SKM-1 (cell line): Measurements from ENCODE around the gene THG1L.
"Not testable (repeated sequence)": the region's sequence is repeated elsewhere in the genome, so short reads cannot be mapped to it uniquely, and the experiment has no call there.

ENCODE experiments used
- DNase-seq: peaks from one replicate; lab custom pipeline; 2025; ENCODE audit not compliant: unreplicated experiment; lab: John Stamatoyannopoulos, UW

THG1L gene

DNA sequence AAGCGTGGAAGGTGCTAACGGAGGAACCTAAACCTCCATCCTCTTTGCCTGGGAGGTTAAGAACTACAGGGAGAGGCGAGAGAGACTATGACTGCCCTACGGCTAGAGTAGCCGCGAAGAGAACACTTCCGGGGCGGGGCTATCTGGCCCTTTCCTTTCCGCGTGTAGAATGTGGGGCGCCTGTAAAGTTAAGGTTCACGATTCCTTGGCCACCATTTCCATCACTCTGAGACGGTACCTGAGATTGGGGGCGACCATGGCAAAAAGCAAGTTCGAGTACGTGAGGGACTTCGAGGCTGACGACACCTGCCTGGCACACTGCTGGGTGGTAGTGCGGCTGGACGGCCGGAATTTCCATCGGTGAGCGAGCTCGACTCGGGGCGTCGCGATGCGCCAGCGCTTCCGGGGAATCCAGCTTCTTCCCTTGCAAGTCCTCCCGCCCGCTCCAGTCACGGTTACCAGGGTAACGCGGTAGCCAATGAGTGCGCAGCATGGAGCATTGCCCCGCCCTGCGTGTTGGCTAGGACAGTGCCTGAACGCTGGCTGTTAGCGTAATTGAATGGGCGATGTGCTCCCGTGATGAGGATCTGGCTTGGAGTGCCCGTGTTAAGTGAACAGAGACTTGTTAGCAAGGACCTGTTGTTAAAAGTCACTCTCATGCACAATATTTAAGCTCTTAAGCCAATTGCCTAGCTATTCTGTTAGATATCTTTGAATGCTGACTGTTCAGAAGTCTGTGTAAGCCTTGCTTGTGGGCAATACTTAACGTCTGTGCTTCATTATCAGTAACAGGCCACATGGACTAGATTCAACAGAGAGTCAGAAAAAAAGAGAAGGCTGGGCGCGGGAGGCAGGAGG is at the start of gene THG1L:
Gene THG1L, plus strand, starts transcription at position 149 of the 858 bp plus-strand sequence. Its CDS starts 21 bp downstream, at position 170.
- peak; percentile 94 for DNase-seq

DNA sequence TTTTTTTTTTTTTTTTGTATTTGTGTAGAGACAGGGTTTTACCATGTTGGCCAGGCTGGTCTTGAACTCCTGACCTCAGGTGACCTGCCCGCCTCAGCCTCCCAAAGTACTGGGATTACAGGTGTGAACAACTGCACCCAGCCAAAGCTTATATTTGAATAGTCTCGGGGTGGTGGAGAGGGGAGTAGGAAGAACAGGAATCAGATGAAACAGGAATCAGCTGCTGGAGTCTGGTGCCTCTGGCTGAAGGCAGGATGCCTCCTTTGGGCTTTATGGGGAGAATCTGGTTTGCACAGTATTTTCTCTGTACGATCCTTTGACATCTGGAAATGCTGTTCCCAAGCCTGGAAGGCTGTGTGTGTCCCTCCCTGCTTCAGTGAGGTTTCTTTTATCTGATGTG is 49.0 kb upstream of the THG1L start:
- no peak for DNase-seq

- DNase-seq, result not testable (repeated sequence)
Measured at GRCh38 chr5:157686276-157687197, 44.7 kb upstream of the THG1L start.

- no peak for DNase-seq
Measured at GRCh38 chr5:157687198-157687554, 44.0 kb upstream of the THG1L start.

DNA sequence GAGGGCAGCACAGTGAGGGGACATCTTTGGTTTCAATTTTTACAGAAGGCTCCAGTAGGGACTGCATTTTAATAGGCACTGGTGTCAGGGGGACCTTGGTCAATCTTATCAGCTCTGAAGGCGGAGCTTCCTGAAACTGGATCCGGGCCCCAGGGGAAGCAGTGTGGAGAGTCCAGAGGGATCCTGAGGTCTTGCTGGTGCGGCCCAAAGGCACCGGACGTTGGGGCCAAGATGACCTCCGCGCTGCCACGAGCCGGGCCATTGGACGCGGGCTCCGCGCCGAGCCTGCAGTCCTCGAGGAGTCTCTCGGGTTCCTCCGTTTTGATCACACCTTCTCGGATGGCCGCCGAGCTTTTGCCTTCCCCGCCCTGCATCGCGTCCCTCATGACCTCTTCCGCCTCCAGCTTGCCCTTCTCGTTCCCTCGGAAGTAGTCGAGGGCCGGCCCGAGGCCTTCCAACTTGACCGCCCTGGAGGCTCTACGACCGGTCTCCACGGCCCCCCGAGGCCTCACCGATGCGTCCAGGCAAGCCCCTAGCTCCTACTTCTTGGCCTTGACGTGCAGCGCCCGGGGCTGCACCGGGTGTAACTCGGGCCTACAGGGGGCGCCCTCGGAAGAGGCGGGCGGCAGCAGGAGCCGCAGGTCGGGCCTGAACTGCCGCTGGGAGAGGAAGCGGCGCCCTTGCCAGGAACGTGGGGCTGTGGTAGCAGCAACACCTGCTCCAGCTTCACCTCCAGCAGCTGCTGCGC is 41.1 kb upstream of the THG1L start:
- DNase-seq, result no peak

DNA sequence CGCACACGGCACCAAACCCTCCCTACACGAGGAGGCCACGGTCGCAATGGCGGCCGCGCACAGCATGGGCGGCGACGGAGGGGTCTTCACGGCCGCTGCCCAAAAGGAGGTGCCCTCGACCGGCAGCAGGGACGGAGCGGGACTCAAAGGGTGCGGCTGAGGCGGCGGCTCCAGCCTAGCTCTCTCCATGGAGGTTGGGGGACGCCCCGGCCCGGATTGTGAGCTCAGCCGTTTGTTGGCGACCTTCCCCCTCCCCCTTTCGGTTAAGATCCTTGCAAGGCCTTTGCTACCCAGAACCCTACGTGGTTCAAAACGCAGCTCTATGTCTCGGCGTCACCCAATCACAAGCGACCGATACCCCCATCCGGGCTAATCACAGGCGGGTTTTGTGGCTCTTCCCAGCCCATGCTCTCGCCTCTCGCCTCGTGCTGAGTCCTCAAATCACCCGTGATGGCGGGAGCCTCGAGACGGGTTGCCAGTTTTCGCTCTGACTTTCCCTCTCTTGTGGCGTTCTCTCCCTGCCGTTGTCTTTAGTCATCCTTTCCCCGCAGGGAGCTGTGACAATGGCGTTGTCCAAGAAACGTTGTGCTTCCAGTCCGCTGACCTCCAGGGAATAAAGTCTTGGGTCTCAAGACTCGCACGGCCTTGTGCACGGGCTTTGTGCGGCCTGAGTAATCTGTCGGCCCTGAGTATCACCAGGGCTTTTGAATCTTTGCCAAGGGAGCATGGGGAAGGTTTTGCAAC is 40.4 kb upstream of the THG1L start:
- no peak for DNase-seq

DNA sequence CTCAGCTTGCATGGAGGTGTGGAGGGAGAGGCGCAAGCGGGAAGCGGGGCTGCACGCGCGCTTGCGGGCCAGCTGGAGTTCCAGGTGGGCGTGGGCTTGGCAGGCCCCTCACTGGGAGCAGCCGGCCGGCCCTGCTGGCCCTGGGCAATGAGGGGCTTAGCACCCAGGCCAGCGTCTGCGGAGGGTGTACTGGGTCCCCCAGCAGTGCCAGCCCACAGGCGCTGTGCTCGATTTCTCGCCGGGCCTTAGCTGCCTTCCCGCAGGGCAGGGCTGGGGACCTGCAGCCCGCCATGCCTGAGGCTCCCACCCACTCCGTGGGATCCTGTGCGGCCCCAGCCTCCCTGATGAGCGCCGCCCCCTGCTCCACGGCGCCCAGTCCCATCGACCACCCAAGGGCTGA is 37.4 kb upstream of the THG1L start:
- not testable (repeated sequence) for DNase-seq

DNA sequence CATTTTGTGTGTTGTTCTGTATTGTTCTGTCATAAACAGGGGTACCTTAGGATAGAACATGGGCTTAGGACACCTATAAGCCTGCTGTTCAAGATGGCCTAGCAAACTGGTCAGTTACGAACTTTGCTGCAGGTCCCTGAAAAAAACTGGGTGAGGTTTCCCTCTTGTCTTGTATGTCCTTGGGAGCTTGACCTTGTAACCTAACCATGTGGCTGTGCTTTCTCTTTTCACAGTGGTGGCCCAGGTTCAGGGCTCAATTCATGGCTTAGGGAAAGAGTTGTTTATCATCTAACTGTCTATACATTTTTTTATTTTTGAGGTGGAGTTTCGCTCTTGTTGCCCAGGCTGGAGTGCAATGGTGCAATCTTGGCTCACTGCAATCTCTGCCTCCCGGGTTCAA is 35.1 kb upstream of the THG1L start:
- not testable (repeated sequence) for DNase-seq

DNA sequence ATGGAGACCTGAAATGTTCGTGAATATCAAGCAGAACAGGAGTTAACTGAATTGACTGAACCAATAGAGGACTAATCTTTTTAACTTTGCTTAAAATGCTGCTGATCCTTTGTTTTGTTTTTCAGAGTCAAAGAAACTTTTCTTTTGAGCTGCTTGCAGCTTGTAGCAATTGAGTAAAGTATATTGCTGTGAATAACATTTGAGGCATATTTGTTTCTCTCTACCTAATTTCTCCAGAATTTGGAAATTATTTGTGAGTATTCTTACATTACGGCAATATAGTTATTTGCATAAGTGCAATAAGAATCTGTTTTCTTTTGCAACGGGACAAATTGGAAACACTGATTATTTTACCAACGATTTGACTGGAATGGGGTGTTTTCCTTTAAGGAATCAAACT is 32.5 kb upstream of the THG1L start:
- not testable (repeated sequence) for DNase-seq

GRCh38 chr5:157703736-157704135 is 27.5 kb upstream of the THG1L start:
- DNase-seq, result no peak

GRCh38 chr5:157708866-157709265 is 22.4 kb upstream of the THG1L start:
- DNase-seq, result no peak

GRCh38 chr5:157709346-157709745 is 21.9 kb upstream of the THG1L start:
- DNase-seq, result no peak

DNA sequence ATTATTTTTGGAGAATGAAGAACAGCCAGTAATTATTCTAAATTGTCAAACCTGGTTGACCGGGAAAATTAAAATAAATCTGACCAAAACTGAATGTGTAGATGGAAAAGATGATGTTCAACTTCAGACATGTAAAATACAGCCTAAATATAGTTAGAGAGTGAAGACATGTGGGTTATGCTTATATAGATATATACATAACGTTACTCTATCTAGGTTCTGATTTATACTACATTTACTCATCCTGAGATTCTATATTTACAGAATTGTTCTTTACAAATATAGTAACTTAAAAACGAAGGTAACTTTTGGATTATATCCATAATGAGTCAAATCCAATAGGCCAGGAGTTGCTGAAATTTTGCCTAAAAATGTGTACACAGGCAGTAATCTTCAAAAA is 20.8 kb upstream of the THG1L start:
- no peak for DNase-seq

GRCh38 chr5:157710882-157711281 is 20.3 kb upstream of the THG1L start:
- no peak for DNase-seq

- no peak for DNase-seq
Measured at GRCh38 chr5:157713830-157714595, 17.2 kb upstream of the THG1L start.

GRCh38 chr5:157714596-157714864 is 16.7 kb upstream of the THG1L start:
- no peak for DNase-seq

- DNase-seq, result peak; percentile 59
Measured at GRCh38 chr5:157718519-157718918, 12.7 kb upstream of the THG1L start.

GRCh38 chr5:157719245-157719644 is 12.0 kb upstream of the THG1L start:
- DNase-seq, result no peak

DNA sequence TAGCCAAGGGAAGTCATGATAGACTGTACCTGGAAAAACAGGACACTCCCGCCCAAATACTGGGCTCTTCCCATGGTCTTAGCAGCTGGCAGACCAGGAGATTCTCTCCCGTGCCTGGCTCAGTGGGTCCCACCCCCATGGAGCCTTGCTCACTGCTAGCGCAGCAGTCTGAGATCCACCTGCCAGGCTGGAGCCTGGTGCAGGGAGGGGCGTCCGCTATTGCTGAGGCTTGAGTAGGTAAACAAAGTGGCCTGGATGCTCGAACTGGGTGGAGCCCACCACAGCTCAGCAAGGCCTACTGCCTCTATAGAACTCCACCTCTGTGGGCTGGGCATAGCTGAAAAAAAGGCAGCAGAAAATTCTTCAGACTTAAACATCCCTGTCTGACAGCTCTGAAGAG is 10.1 kb upstream of the THG1L start:
- no peak for DNase-seq

DNA sequence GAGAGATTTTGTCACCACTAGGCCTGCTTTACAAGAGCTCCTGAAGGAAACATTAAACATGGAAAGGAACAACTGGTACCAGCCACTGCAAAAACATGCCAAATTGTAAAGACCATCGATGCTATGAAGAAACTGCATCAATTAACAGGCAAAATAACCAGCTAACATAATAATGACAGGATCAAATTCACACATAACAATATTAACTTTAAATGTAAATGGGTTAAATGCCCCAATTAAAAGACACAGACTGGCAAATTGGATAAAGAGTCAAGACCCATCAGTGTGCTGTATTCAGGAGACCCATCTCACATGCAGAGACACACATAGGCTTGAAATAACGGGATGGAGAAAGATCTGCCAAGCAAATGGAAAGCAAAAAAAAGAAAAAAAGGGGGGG is 8.3 kb upstream of the THG1L start:
- not testable (repeated sequence) for DNase-seq
